Mesenchymal stem cell (in vitro differentiated cells and primary cell): ENCODE data around the gene DNAJB4.

Experiments used
- DNase-seq: peaks from one replicate; pipeline ENCODE4 v3.0.0-alpha.2; 2013
- H2AFZ ChIP-seq: one replicate; pipeline ENCODE4 v1.6.1; 2013; ENCODE audit warnings: low read depth, mild to moderate bottlenecking, control low read depth, inconsistent platforms, low read length, moderate library complexity
- H2AK5ac ChIP-seq: 2 replicates; pipeline ENCODE4 v1.6.1; 2013; ENCODE audit warnings: low read length, moderate library complexity, mild to moderate bottlenecking, inconsistent platforms; ENCODE audit not compliant: severe bottlenecking
- H2BK120ac ChIP-seq: one replicate; pipeline ENCODE4 v1.6.1; 2013; ENCODE audit warnings: low read depth, mild to moderate bottlenecking, inconsistent platforms, low read length, moderate library complexity
- H2BK12ac ChIP-seq, 2 experiments: one replicate each; pipeline ENCODE4 v1.6.1; 2013; ENCODE audit warnings: inconsistent platforms in 2 of 2, low read length in 2 of 2, mild to moderate bottlenecking in 2 of 2, moderate library complexity in 2 of 2, control low read depth in 1 of 2
- H2BK15ac ChIP-seq: one replicate; pipeline ENCODE4 v1.6.1; 2013; ENCODE audit warnings: mild to moderate bottlenecking, low read depth, inconsistent platforms; ENCODE audit not compliant: poor library complexity, severe bottlenecking
- H2BK5ac ChIP-seq: 2 replicates; pipeline ENCODE4 v1.6.1; 2013; ENCODE audit warnings: low read depth, mild to moderate bottlenecking, low read length, control low read depth, inconsistent platforms; ENCODE audit not compliant: poor library complexity, severe bottlenecking
- H3K14ac ChIP-seq, 2 experiments: one replicate each; pipeline ENCODE4 v1.6.1; 2013; ENCODE audit warnings: inconsistent platforms in 2 of 2, low read length in 2 of 2, control low read depth in 1 of 2, mild to moderate bottlenecking in 1 of 2, moderate library complexity in 1 of 2
- H3K18ac ChIP-seq, 2 experiments: one replicate each; pipeline ENCODE4 v1.6.1; 2013; ENCODE audit warnings: inconsistent platforms in 2 of 2, low read length in 2 of 2, control low read depth in 1 of 2, low read depth in 1 of 2, mild to moderate bottlenecking in 1 of 2
- H3K23ac ChIP-seq, 2 experiments: one replicate each; pipeline ENCODE4 v1.6.1; 2013; ENCODE audit warnings: inconsistent platforms in 2 of 2, low read length in 2 of 2, mild to moderate bottlenecking in 2 of 2, moderate library complexity in 2 of 2, control low read depth in 1 of 2
- H3K27ac ChIP-seq: 2 replicates; pipeline ENCODE4 v1.5.1; 2013; ENCODE audit warnings: mild to moderate bottlenecking, moderate library complexity, low read length, control low read depth, inconsistent platforms; ENCODE audit not compliant: poor library complexity, severe bottlenecking
- H3K27me3 ChIP-seq, 2 experiments: 2 replicates each; pipeline versions ENCODE4 v1.6.1 to v1.7.0; 2013; ENCODE audit warnings: low read length in 2 of 2, mild to moderate bottlenecking in 2 of 2, moderate library complexity in 2 of 2, control low read depth in 1 of 2, inconsistent platforms in 1 of 2; ENCODE audit not compliant: control insufficient read depth in 1 of 2, insufficient read depth in 1 of 2
- H3K36me3 ChIP-seq, 2 experiments: 2 replicates each; pipeline versions ENCODE4 v1.6.1 to v1.7.0; 2013; ENCODE audit warnings: low read length in 2 of 2, control low read depth in 1 of 2, inconsistent platforms in 1 of 2, low read depth in 1 of 2, mild to moderate bottlenecking in 1 of 2; ENCODE audit not compliant: insufficient read depth in 2 of 2, control insufficient read depth in 1 of 2
- H3K4ac ChIP-seq, 2 experiments: one replicate each; pipeline ENCODE4 v1.6.1; 2013; ENCODE audit warnings: inconsistent platforms in 2 of 2, low read length in 2 of 2, mild to moderate bottlenecking in 2 of 2, moderate library complexity in 2 of 2, control low read depth in 1 of 2, low read depth in 1 of 2
- H3K4me1 ChIP-seq: 2 replicates; pipeline ENCODE4 v1.6.1; 2013; ENCODE audit warnings: low read depth, low read length, control low read depth; ENCODE audit not compliant: control insufficient read depth, insufficient read depth
- H3K4me2 ChIP-seq: 2 replicates; pipeline ENCODE4 v1.6.1; 2013; ENCODE audit warnings: low read length, mild to moderate bottlenecking, inconsistent platforms; ENCODE audit not compliant: poor library complexity, severe bottlenecking
- H3K4me3 ChIP-seq, 2 experiments: 2 replicates each; pipeline versions ENCODE4 v1.5.1 to v1.7.0; 2013; ENCODE audit warnings: low read length in 2 of 2, mild to moderate bottlenecking in 2 of 2, control low read depth in 1 of 2, low read depth in 1 of 2; ENCODE audit not compliant: insufficient read depth in 1 of 2
- H3K79me1 ChIP-seq: replicated peaks from 2 replicates; pipeline ENCODE4 v1.6.1; 2013; ENCODE audit warnings: mild to moderate bottlenecking, control low read depth, low read length, inconsistent platforms; ENCODE audit not compliant: poor library complexity, severe bottlenecking
- H3K9ac ChIP-seq: 2 replicates; pipeline ENCODE4 v1.7.0; 2013; ENCODE audit warnings: mild to moderate bottlenecking, low read length, moderate library complexity
- H3K9me3 ChIP-seq: 2 replicates; pipeline ENCODE4 v1.7.0; 2013; ENCODE audit warnings: mild to moderate bottlenecking, low read length; ENCODE audit not compliant: control insufficient read depth
- H4K8ac ChIP-seq: one replicate; pipeline ENCODE4 v1.6.1; 2013; ENCODE audit warnings: inconsistent platforms, mild to moderate bottlenecking, low read length, moderate library complexity
- H4K91ac ChIP-seq: one replicate; pipeline ENCODE4 v1.6.1; 2013; ENCODE audit warnings: mild to moderate bottlenecking, low read length, inconsistent platforms
- WGBS: methylation state at CpG from one replicate; pipeline ENCODE4 v1.1.7; 2013; ENCODE audit warnings: mixed read lengths; 5-methylcytosine and 5-hydroxymethylcytosine counted together

DNAJB4 gene

DNA sequence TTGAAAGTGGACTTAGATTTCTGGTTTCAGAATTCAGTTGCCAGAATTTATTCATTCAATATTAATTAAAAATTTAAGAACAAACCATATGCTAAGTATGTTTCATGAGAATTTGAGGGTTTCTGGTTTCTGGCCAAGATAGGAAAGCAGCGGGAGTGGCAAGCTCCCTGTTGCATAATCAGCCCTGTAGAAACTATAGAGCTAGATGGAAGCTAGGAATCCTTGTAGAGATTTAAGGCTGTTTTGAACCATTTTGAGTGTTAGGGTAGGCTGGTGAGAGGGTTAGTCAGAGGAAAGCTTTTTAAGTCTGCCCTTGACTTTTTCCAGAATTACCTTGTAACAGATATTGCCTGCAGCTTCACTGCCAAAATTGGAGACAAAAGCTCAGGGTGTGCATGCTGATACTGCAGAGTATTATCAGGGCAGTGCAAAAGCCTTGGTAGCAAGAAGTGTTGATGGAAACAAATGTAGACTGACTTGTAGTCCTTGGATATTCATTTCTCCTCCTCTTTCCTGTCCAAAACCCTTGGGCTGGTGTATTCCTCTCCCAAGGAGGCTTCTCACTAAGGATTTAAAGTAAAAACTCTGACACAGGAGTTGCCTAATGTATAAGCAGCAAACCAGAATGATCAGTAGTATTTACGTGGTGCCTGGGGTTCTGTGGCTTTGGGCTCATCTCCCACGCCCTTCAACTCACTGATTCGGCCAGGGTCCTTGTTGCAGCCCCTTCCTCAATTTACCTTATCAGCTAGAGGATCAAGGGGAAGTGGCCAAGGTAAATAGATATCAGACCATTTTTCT, 28.5 kb downstream of the DNAJB4 start:
- Histone ChIP-seq H3K4me1 (no peaks in the 10 kb centered on the region), H3K9ac (no peak overlapping the region), H3K4ac (no peak overlapping the region), H3K14ac (no peak overlapping the region), H2BK5ac (no peak overlapping the region), H3K18ac (no peak overlapping the region), H3K4me3 (no peak overlapping the region), H4K91ac (no peak overlapping the region), H3K79me1 (no peaks in the 10 kb centered on the region), H2BK15ac (no peak overlapping the region), H3K27me3 (no peaks in the 10 kb centered on the region), H2BK120ac (no peak overlapping the region), H2AK5ac (no peak overlapping the region), H3K36me3 (no peaks in the 10 kb centered on the region), H2AFZ (no peak overlapping the region), H3K27ac (no peak overlapping the region), H3K9me3 (no peaks in the 10 kb centered on the region), H3K4me2 (no peak overlapping the region), H4K8ac (no peak overlapping the region), H3K23ac (no peak overlapping the region), H2BK12ac (no peak overlapping the region)
- WGBS, result 82% methylated on average over 4 of the region's 4 CpGs
- no peak for DNase-seq

DNA sequence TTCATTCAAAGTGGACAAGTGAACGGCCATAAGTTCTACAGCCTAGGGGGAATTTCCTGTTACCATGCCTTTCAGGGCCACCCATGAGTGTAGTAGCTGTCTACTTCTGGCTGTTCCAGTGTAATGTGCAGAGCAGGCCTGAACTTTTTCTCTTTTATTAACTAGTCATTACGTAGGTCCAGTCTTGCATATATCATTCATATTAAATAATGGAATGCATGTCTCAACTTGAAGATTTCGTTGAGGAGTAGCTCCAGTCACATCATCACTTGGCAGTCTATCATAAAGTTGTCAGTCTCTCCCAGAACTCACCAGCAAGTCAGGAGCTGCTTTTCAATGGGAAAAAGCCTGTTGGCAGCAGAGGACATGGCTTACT, 29.0 kb downstream of the DNAJB4 start:
- no peaks in the 10 kb centered on the region for H3K27me3 ChIP-seq
- H3K4me2 ChIP-seq, result no peak overlapping the region
- no peaks in the 10 kb centered on the region for H3K9me3 ChIP-seq
- no peak overlapping the region for H2BK15ac ChIP-seq
- H3K18ac ChIP-seq, result no peak overlapping the region
- H2BK5ac ChIP-seq, result no peak overlapping the region
- H3K36me3 ChIP-seq, result no peaks in the 10 kb centered on the region
- DNase-seq, result no peak
- no peak overlapping the region for H2AK5ac ChIP-seq
- H3K23ac ChIP-seq, result no peak overlapping the region
- no peak overlapping the region for H3K4me3 ChIP-seq
- 95% methylated on average over 3 of the region's 3 CpGs for WGBS
- no peak overlapping the region for H2BK120ac ChIP-seq
- H3K14ac ChIP-seq, result no peak overlapping the region
- no peaks in the 10 kb centered on the region for H3K79me1 ChIP-seq
- H3K9ac ChIP-seq, result no peak overlapping the region
- no peak overlapping the region for H2BK12ac ChIP-seq
- H4K8ac ChIP-seq, result no peak overlapping the region
- no peak overlapping the region for H3K27ac ChIP-seq
- no peak overlapping the region for H2AFZ ChIP-seq
- no peak overlapping the region for H3K4ac ChIP-seq
- H4K91ac ChIP-seq, result no peak overlapping the region
- H3K4me1 ChIP-seq, result no peaks in the 10 kb centered on the region

DNA sequence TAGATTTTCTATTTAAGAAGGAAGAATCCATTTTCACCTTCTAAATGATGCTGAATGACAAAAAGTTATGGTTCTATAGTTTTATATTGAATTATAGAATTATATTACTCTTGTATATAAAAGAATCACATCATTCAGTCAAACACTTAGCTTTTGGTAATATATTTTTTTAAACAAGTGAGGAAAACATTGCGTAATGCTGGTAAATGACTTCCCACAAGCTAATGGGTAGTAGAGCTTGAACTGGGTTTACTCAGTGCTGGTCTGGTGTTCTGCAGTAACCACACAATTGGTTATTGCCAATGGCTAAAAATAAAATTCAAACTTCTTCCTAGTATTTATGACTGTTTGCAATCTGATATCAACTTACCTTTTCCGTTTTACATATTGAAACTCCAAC, 30.4 kb downstream of the DNAJB4 start:
- peak; percentile 10 for DNase-seq
- Histone ChIP-seq H2AK5ac (no peak overlapping the region), H3K4ac (no peak overlapping the region), H3K14ac (no peak overlapping the region), H3K79me1 (no peaks in the 10 kb centered on the region), H3K23ac (no peak overlapping the region), H3K18ac (no peak overlapping the region), H2AFZ (no peak overlapping the region), H2BK5ac (peak overlapping the region; percentile 44), H3K9me3 (no peaks in the 10 kb centered on the region), H3K27ac (no peak overlapping the region), H2BK120ac (no peak overlapping the region), H3K27me3 (no peaks in the 10 kb centered on the region), H4K8ac (no peak overlapping the region), H3K4me3 (no peak overlapping the region), H4K91ac (no peak overlapping the region), H2BK12ac (no peak overlapping the region), H2BK15ac (no peak overlapping the region), H3K4me2 (no peak overlapping the region), H3K36me3 (no peaks in the 10 kb centered on the region), H3K9ac (no peak overlapping the region), H3K4me1 (no peaks in the 10 kb centered on the region)
- WGBS, result 89% methylated on average over 2 of the region's 2 CpGs

DNA sequence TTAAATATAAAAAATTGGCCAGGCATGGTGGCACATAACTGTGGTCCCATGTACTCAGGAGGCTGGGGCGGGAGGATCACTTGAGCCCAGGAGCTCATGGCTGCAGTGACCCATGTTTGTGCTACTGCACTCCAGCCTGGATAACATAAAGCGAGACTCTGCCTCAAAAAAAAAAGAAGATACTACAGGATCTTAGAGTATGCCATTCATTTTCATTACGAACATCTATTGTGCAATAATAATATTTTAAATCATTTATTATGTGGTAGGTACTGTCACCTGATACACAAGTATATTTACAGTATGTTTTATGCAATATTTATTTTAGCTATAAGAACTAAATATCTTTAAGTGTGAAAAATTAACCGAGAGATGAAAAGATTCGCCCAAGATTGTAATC, 31.7 kb downstream of the DNAJB4 start:
- no peak overlapping the region for H2AK5ac ChIP-seq
- H4K91ac ChIP-seq, result no peak overlapping the region
- H3K79me1 ChIP-seq, result no peaks in the 10 kb centered on the region
- WGBS, result 100% methylated on average over 1 of the region's 5 CpGs
- H3K4ac ChIP-seq, result no peak overlapping the region
- no peak overlapping the region for H2BK15ac ChIP-seq
- no peak overlapping the region for H2BK5ac ChIP-seq
- no peak overlapping the region for H3K14ac ChIP-seq
- H2BK120ac ChIP-seq, result no peak overlapping the region
- H2BK12ac ChIP-seq, result no peak overlapping the region
- H3K9me3 ChIP-seq, result no peaks in the 10 kb centered on the region
- H3K18ac ChIP-seq, result no peak overlapping the region
- no peaks in the 10 kb centered on the region for H3K4me1 ChIP-seq
- no peak overlapping the region for H3K27ac ChIP-seq
- no peak for DNase-seq
- H3K4me3 ChIP-seq, result no peak overlapping the region
- no peak overlapping the region for H3K23ac ChIP-seq
- H2AFZ ChIP-seq, result no peak overlapping the region
- no peaks in the 10 kb centered on the region for H3K36me3 ChIP-seq
- no peak overlapping the region for H3K4me2 ChIP-seq
- H4K8ac ChIP-seq, result no peak overlapping the region
- no peaks in the 10 kb centered on the region for H3K27me3 ChIP-seq
- H3K9ac ChIP-seq, result no peak overlapping the region
